HCT116 (cell line): ENCODE results near the gene SLC7A1. TPM values are rescaled to one million over a fixed set of nuclear protein-coding genes. Genes with fewer than 3 reads are reported as not detected.

ENCODE experiments used
- ATAC-seq: fragments of 200-7000 bp; cut with Tn5 transposase; 2 replicates; pipeline ENCODE4 v1.9.1; 2020; ENCODE audit warnings: mild to moderate bottlenecking, moderate library complexity
- BruUV-seq: library from RNA; stranded (reverse); fragments of 400-500 nt; replicated peaks from 2 replicates; lab custom pipeline; 2021; lab: Mats Ljungman, UMichigan
- CTCF ChIA-PET: fragments of 300-600 bp; sonication (Branson Sonifier 250); formaldehyde crosslinking; loops from one replicate; lab custom pipeline; 2021; ENCODE audit warnings: antibody characterized with exemption; lab: Charles Lee
- POLR2A ChIA-PET: fragments of 300-600, 350-600 bp; sonication (Branson Sonifier 250); formaldehyde crosslinking; loops from one replicate; lab custom pipeline; 2021; ENCODE audit warnings: antibody characterized with exemption; lab: Charles Lee
- RAD21 ChIA-PET, 2 experiments: fragments of 300-600 bp; sonication (Branson Sonifier 250); formaldehyde crosslinking; loops; one replicate each; lab custom pipeline; 2023; ENCODE audit warnings: low total read pairs in 2 of 2; ENCODE audit not compliant: uncharacterized antibody in 2 of 2, unreplicated experiment in 2 of 2, low non-redundant PET in 1 of 2; lab: Charles Lee
- DNase-seq: peaks from one replicate; pipeline ENCODE4 v3.0.0-alpha.2; 2010; ENCODE audit warnings: low read depth, low spot score
- H2AFZ ChIP-seq: fragments of 200-600 bp; shearing (Covaris generic), sonication (generic); 2 replicates; pipeline ENCODE4 v1.6.1; 2017; ENCODE audit warnings: low read depth, mixed run types, mixed read lengths, antibody characterized with exemption, low read length; ENCODE audit not compliant: poor library complexity, severe bottlenecking
- H3K27ac ChIP-seq: 2 replicates; pipeline ENCODE4 v1.5.1; 2012; ENCODE audit warnings: low read depth, low read length
- H3K27me3 ChIP-seq: fragments of 200-600 bp; sonication (generic); 2 replicates; pipeline ENCODE4 v1.6.1; 2016; ENCODE audit warnings: mixed run types, low read length, mixed read lengths; ENCODE audit not compliant: insufficient read depth
- H3K36me3 ChIP-seq, 2 experiments: fragments of 200-500 bp in 1 of 2; fragments of 200-600 bp in 1 of 2; sonication (Bioruptor generic) in 1 of 2; sonication (generic) in 1 of 2; 2 replicates each; pipeline versions ENCODE4 v1.5.1 to v1.6.1; 2014 to 2016; ENCODE audit warnings: low read length in 2 of 2, inconsistent platforms in 1 of 2, mixed read lengths in 1 of 2, mixed run types in 1 of 2; ENCODE audit not compliant: insufficient read depth in 2 of 2, control insufficient read depth in 1 of 2
- H3K4me1 ChIP-seq, 2 experiments: fragments of 200-600 bp in 1 of 2; sonication (generic) in 1 of 2; 2 replicates each; pipeline versions ENCODE4 v1.5.1 to v1.6.1; 2012 to 2017; ENCODE audit warnings: low read length in 2 of 2, inconsistent platforms in 1 of 2, mild to moderate bottlenecking in 1 of 2, mixed read lengths in 1 of 2, mixed run types in 1 of 2, moderate library complexity in 1 of 2; ENCODE audit not compliant: insufficient read depth in 2 of 2, control insufficient read depth in 1 of 2
- H3K4me2 ChIP-seq: fragments of 200-600 bp; sonication (generic); 2 replicates; pipeline ENCODE4 v1.6.1; 2017; ENCODE audit warnings: mixed run types, low read length, mixed read lengths
- H3K4me3 ChIP-seq, 2 experiments: fragments of 200-600 bp in 1 of 2; sonication (generic) in 1 of 2; replicated peaks in 1 of 2; 2 replicates each; pipeline ENCODE4 v1.5.1; 2011 to 2016; ENCODE audit warnings: low read length in 2 of 2, control low read depth in 1 of 2, low read depth in 1 of 2, mild to moderate bottlenecking in 1 of 2, mixed read lengths in 1 of 2, mixed run types in 1 of 2
- H3K79me2 ChIP-seq: fragments of 200-600 bp; sonication (generic); 2 replicates; pipeline ENCODE4 v1.6.1; 2017; ENCODE audit warnings: mild to moderate bottlenecking, mixed run types, low read length, moderate library complexity, mixed read lengths; ENCODE audit not compliant: insufficient read depth
- H3K9ac ChIP-seq: fragments of 200-600 bp; sonication (generic); 2 replicates; pipeline ENCODE4 v1.6.1; 2016; ENCODE audit warnings: low read length, mixed read lengths
- H3K9me2 ChIP-seq: fragments of 200-600 bp; sonication (generic), shearing (Covaris generic); 2 replicates; pipeline ENCODE4 v1.6.1; 2017; ENCODE audit warnings: mixed run types, mild to moderate bottlenecking, moderate library complexity; ENCODE audit not compliant: insufficient read depth
- H3K9me3 ChIP-seq, 2 experiments: fragments of 200-500 bp in 1 of 2; fragments of 200-600 bp in 1 of 2; sonication (Bioruptor generic) in 1 of 2; sonication (generic) in 1 of 2; 2 replicates each; pipeline ENCODE4 v1.6.1; 2014 to 2017; ENCODE audit warnings: low read length in 2 of 2, mixed read lengths in 2 of 2, inconsistent platforms in 1 of 2, low read depth in 1 of 2, mild to moderate bottlenecking in 1 of 2, mixed run types in 1 of 2, moderate library complexity in 1 of 2; ENCODE audit not compliant: control insufficient read depth in 1 of 2, insufficient read depth in 1 of 2
- H4K20me1 ChIP-seq: fragments of 200-600 bp; sonication (generic), shearing (Covaris generic); 2 replicates; pipeline ENCODE4 v1.6.1; 2017; ENCODE audit warnings: mixed run types, mild to moderate bottlenecking, moderate library complexity; ENCODE audit not compliant: insufficient read depth
- REST ChIP-seq: IDR thresholded peaks from 2 replicates; pipeline ENCODE4 v1.6.1; 2012; ENCODE audit warnings: low read depth
- YY1 ChIP-seq: IDR thresholded peaks from 2 replicates; pipeline ENCODE4 v1.6.1; 2011; ENCODE audit warnings: low read length, low read depth, moderate library complexity, mild to moderate bottlenecking; ENCODE audit not compliant: insufficient replicate concordance; ENCODE audit errors: extremely low read depth
- intact Hi-C: fragments of 100-400 bp; cut with micrococcal nuclease; formaldehyde crosslinking; loops from 2 replicates; pipeline ENCODE4 v1.10.0; 2022
- total RNA-seq: library from RNA; stranded (reverse); gene quantifications from one replicate; pipeline ENCODE4 v1.2.1, GENCODE V29; 2021; ENCODE audit not compliant: unreplicated experiment

SLC7A1 gene
- total RNA-seq, 1 experiment from 2014 or later = 124 TPM

GRCh38 chr13:29538652-29539040, 56.8 kb downstream of the SLC7A1 start:
- ChIA-PET POLR2A (no interaction called here), CTCF (no interaction called here), RAD21 (no interaction called here)
- Histone ChIP-seq H3K4me1 (no peaks in the 10 kb centered on the region), H3K27me3 (no peaks in the 10 kb centered on the region), H3K9me2 (no peaks in the 10 kb centered on the region), H3K9ac (no peak overlapping the region), H3K27ac (no peak overlapping the region), H3K36me3 (peaks cover 5 to 21% of the 10 kb centered on the region in 2 experiments; a peak in 3 of 4 replicates), H3K79me2 (peaks cover 80% of the 10 kb centered on the region), H3K4me3 (no peak overlapping the region), H4K20me1 (no peaks in the 10 kb centered on the region), H3K4me2 (no peak overlapping the region), H2AFZ (no peak overlapping the region), H3K9me3 (no peaks in the 10 kb centered on the region)
- ATAC-seq (no peak), DNase-seq (no peak)
- BruUV-seq = no TSS peak
- TF ChIP-seq YY1 = no peak
- intact Hi-C loops = no loop called here

DNA sequence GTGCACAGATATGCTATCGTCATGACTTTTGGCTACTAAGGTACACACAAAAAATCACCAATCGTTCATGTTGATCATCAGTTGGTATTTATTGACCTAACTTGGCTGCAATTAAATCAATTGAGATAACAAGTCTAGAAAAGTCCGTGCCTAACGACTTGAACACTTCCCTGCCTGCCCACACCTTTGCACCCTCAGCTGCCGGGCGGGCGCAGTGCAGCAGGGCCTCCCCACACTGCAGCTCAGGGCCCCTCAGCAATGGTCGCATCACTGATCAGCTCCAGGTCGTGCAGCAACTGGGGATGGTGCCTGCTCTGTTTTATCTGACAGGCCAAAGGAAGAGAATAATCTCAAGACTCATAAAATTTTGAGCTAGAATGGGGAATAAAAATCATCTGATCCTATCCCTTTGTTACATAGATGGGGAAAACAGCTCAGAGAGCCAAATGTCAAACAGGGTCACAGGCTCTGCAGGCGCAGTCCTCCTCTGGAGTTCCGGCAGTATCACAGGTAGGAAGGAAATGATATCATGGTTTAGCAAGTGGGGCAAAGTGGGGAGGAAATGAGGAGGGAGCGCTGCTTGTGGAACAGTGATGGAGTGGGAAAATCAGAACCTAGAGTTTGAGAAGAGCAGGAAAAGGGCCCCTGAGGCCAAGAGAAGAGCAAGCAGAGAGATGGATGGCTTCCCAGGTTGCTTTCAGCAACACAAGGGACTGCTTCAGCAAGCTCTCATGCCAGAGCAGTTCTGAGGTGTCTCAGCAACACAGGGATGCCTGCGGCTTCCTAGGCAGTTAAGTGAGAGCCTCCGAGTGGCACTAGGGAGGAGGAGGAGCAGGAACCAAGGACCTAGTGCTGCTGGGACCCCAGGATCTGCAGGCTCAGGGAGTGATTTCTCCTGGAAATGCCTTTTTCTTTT, 57.5 kb downstream of the SLC7A1 start:
- H3K27ac ChIP-seq = no peak overlapping the region
- no TSS peak for BruUV-seq

More for the DNA sequence above, 57.5 kb downstream of the SLC7A1 start:
- ChIA-PET CTCF (no interaction called here), RAD21 (no interaction called here), POLR2A (no interaction called here)
- peaks cover 5 to 23% of the 10 kb centered on the region in 2 experiments; a peak in 3 of 4 replicates for H3K36me3 ChIP-seq
- H4K20me1 ChIP-seq = no peaks in the 10 kb centered on the region
- H2AFZ ChIP-seq = no peak overlapping the region
- H3K9me3 ChIP-seq = no peaks in the 10 kb centered on the region
- TF ChIP-seq REST = no peak
- ATAC-seq (no peak), DNase-seq (no peak)
- no peaks in the 10 kb centered on the region for H3K27me3 ChIP-seq
- no peak overlapping the region for H3K9ac ChIP-seq
- no peaks in the 10 kb centered on the region for H3K4me1 ChIP-seq
- H3K4me2 ChIP-seq = no peak overlapping the region
- peaks cover 73% of the 10 kb centered on the region for H3K79me2 ChIP-seq
- intact Hi-C loops = no loop called here
- H3K9me2 ChIP-seq = no peaks in the 10 kb centered on the region
- H3K4me3 ChIP-seq = no peak overlapping the region
